Measurements from ENCODE around the gene COLGALT1.

- TF ChIP-seq CTCF (IDR thresholded peaks at IDR 0.05; ENCODE audit: insufficient read depth, low read length, poor library complexity, severe bottlenecking), result no peak
- TF ChIP-seq EZH2phosphoT487 (conservative IDR thresholded peaks at IDR 0.05; ENCODE audit: low read length), result no peak
Measured at GRCh38 chr19:17616686-17616960, 61.2 kb downstream of the COLGALT1 start.

All from SU-DHL-6 (cell line).